Loucy (cell line): Measurements from ENCODE around the gene CDHR4.

ENCODE experiments used
- CTCF ChIP-seq: fragments of 200-600 bp; sonication (generic); conservative IDR thresholded peaks from 2 replicates; pipeline ENCODE4 v1.5.1; 2014; ENCODE audit warnings: mild to moderate bottlenecking, antibody characterized with exemption, low read length
- EZH2phosphoT487 ChIP-seq: fragments of 200-600 bp; IDR thresholded peaks from 2 replicates; pipeline ENCODE4 v1.6.1; 2018; ENCODE audit warnings: antibody characterized with exemption, mild to moderate bottlenecking, moderate library complexity, borderline replicate concordance

DNA sequence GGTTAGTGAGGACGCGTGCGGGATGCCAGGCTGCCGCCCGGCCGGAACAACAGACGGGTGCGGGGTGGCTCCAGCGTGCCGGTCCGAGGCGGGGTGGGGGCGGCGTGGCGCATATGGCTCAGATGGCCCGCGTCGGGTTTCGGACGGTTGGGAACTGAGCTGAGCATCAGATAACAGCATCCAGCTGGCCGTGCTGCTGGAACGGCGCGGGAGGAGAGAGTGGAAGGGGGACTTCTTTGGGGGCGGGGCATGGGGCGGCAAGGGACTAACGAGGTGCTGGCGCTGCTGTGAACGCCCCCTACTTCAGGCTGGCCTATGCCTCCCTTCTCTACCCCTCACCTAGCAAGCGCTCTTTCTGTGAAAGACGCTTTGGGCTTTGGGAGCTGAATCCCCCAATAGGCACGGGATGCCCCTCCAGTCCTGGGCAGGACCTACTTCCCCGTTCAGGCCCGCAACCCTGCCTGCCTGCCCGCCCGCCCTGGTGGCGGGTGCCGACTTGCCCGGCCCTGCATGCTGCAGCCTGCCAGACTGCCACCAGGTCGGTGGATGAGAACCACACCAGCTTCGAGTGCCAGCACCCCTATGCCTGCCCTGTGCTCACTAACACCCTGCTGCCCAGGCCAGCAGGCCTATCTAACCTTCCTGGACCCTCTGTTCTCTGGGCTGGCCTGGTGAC is 3.9 kb upstream of the CDHR4 start:
- TF ChIP-seq CTCF, result no peak
- no peak for TF ChIP-seq EZH2phosphoT487
